GM18909 (cell line): ENCODE data around the gene PCCA.
"Not testable (repeated sequence)": the region's sequence is repeated elsewhere in the genome, so short reads cannot be mapped to it uniquely, and the experiment has no call there.

Experiments
- ATAC-seq: cut with Tn5 transposase; IDR thresholded peaks from one replicate; pipeline ENCODE4 v1.9.1; 2021; ENCODE audit warnings: mild to moderate bottlenecking; ENCODE audit not compliant: unreplicated experiment, poor library complexity

PCCA gene

DNA sequence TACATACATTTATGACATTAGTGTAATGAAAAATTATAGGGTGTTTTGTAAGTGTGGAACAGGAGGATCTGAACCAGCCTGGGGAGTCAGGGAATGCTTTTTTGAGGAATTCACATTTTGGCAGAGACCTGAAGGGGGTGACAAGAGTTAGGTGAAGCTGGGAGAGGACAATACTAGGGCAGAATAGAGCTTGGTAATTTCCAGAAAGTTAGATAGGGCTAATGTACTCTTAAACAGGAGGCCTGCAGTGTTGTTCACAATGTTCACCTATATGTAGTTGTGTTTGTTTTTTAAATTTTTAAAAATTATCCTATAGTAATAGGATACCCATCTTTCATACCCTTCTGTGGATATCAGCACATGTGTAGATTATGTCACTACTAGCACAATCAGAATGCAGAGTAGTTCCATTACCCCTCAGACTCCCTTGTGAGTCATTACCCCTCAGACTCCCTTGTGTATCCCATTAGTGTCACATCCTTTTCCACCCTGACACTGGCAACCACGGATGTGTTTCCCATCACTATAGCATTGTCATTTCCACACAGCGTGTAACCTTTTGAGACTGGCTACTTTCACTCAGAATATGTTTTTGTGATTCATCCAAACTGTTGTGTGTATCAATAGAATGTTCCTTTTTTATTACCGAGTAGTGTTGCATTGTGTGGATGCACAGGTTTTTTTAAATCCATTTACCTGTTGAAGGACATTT, 43.1 kb downstream of the PCCA start:
- ATAC-seq = no peak

- no peak for ATAC-seq
These were observed 50.1 kb downstream of the PCCA start for GRCh38 chr13:100138859-100139491.

DNA sequence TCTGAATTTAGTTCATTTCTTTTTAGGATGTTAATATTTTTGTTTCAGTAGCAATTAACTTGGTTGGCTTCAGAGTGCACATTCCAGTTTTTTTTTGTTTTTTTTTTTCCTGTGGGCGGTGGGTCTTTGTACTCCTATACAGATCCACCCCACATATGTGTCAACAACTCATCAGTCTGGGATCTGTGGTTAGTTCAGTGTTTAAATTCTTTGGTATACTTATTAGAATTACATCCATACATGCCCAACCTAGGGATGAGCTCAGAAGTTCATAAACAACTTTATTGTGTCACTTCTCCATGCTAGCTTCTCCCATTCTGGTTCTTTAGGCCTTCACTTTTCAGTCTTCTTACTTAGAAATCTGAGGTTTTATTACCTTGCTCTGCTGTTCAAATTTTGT, 50.9 kb downstream of the PCCA start:
- ATAC-seq = no peak

DNA sequence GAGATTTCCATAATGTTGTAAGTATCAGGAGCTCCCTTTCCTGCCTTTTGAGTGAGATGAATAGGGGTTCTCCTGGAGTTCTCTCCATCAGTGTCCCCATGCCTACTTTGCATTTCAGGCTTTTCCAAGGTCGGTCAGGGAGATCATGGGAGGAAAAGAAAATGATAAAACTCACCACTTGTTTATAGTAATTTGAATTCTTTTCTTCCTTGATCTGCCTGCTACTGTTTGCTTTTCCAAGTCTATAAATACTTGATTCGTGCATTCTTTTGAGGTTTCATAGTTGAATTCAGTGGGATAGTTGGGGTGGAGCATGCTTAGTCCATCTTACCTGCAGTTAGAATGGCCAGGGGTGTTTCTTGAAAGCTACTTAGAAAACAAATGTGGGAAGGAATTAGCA, 51.5 kb downstream of the PCCA start:
- ATAC-seq = no peak

GRCh38 chr13:100141461-100141961, 52.6 kb downstream of the PCCA start:
- not testable (repeated sequence) for ATAC-seq

GRCh38 chr13:100146534-100146933, 57.6 kb downstream of the PCCA start:
- no peak for ATAC-seq

- no peak for ATAC-seq
These were observed 58.9 kb downstream of the PCCA start for GRCh38 chr13:100147825-100148224.

- no peak for ATAC-seq
These were observed 59.5 kb downstream of the PCCA start for GRCh38 chr13:100148422-100148821.

DNA sequence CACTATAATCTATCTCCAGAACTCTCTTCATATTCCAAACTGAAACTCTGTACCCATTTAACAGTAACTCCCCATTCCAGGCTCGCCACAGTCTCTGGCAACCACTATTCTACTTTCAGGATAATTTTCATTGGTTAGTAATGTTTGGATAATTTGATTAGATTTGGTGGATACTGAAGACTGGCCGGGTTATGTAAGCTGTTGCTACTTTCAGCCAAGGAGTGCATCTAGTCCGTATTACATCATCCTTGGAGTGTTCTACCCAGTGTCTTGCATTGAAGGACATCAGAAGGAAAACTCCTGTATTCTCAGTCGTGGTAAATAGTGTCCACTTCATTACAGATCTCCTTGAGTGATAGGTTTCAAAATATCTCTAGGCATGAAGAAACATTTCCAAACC, 60.5 kb downstream of the PCCA start:
- no peak for ATAC-seq

DNA sequence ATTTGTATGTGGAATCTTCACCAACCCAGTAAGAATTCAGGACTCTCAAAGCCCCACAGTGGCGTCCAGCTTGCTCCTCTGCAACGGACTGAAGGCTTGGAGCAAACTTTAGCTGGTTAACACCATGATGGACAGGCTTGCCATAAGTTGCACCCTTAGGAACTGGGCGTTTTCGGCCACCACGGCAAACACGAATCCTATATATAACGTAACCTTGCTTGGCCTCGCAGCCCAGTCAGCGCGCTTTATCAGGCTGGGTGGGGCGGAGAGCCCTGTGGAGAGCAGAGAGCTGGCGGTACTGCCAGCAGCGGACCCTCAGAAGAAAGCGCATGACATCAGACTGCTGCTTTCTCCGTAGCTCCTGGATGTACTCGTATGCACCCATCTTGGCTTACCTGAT, 61.8 kb downstream of the PCCA start:
- ATAC-seq = not testable (repeated sequence)

GRCh38 chr13:100154842-100155416, 66.0 kb downstream of the PCCA start:
- no peak for ATAC-seq

- no peak for ATAC-seq
These were observed 67.9 kb downstream of the PCCA start for GRCh38 chr13:100156788-100157187.

DNA sequence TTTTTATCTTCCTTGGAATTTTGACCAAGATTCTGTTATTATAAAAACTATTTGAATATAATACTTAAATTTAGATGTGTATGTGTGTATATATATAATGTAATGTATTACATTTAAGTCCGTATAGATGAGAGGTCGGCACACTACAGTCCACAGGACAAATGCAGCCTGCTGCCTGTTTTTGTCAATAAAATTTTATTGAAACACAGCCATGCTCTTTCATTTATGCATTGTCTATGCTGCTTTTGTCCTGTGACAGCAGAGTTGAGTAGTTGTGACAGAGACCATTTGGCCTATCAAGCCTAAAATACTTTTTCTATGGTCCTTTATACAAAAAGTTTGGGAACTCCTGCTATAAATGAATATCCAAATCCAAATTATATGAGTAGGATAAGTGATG, 69.7 kb downstream of the PCCA start:
- ATAC-seq = no peak

- no peak for ATAC-seq
These were observed 70.7 kb downstream of the PCCA start for GRCh38 chr13:100159584-100159983.

GRCh38 chr13:100160450-100160849, 71.6 kb downstream of the PCCA start:
- no peak for ATAC-seq

DNA sequence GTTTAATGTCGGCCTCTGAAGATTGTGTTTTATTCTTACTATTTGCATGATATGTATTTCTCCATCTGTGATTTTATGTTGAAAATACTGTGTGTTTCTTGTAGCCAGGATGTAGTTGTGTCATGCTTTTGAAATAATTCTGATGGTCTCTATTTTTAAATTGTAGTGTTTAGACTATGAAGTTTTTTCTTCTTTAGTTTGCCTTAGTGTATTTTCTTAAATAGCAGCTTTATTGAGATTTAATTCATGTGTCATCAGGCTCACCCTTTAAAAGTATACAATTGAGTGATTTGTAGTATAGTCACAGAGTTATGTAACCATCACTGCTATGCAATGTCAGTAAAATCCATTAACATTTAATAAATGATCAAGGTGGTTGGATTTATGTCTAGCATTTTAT, 74.5 kb downstream of the PCCA start:
- no peak for ATAC-seq

DNA sequence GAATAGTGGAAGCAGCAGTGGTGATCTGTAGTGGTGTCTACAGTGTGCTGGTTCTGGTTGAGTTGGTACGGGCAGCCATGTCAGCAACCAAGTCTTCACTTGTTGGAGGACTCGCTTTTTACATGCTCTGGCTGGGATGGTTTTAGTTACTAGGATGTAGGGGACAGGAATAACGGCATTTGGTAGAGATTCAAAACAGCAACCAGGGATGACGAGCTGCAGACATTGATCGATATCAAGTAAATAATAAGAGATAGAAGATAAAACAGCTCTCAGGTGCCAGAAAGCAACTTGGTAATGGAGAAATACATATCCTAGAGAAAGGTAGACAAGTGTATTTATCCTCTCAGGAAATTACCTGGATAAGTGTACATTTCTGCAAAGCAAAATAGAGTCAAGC, 84.3 kb downstream of the PCCA start:
- ATAC-seq = no peak

GRCh38 chr13:100174455-100174854, 85.6 kb downstream of the PCCA start:
- ATAC-seq = not testable (repeated sequence)

DNA sequence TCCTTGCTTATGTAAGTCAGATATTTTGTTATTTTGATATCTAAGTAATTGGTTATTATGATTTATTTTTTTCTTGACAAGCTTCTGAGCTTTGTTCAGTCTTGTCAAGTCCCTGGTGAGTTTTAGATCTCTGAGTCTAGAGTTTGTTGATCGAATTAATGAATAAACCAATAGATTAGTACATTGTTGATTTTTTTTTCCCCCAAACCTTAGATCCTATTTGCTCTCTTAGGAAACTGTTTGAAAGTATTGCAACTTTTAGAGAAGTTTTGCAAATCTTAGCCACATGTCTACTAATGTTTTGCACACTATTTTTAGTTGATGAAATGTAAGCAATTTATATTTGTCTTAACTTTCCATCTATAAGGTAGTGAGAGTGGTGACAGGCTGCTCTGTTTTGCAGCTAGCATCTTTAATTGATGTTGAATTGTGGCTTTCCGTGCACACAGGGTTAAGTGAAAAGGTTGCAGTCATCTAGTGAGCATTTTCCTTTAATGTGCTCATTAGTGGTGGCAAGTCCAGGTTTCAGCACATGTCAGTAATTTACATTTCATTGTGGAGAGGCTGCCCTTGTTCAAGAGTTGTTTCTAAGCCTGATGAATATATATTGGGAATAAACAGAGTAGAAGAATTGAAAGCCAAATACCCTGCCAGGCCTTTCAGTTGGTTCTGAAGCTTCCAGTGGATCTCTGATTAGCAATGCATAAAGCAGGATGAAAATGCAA, 86.3 kb downstream of the PCCA start:
- ATAC-seq = no peak

DNA sequence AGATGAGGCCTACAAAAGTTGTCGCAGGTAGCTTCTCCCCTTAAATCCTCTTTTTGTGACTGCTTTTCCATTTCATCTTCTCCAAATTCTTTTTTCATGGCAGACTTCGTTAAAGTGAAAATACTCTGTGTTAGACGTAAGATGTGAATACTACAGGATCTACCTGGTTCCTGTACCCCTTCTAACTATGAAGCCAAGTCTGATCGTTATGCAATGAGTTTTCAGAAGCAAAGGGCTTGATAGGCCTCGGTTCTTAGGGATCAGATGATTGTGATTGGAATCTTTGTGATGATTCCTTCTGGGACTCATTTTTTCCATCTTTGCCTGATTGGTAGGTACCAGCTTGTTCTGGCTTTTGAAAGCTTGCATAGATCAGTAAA, 86.9 kb downstream of the PCCA start:
- no peak for ATAC-seq

- ATAC-seq = no peak
These were observed 88.0 kb downstream of the PCCA start for GRCh38 chr13:100176801-100177400.
